ENCODE measurements around the gene NAGS.

DNA sequence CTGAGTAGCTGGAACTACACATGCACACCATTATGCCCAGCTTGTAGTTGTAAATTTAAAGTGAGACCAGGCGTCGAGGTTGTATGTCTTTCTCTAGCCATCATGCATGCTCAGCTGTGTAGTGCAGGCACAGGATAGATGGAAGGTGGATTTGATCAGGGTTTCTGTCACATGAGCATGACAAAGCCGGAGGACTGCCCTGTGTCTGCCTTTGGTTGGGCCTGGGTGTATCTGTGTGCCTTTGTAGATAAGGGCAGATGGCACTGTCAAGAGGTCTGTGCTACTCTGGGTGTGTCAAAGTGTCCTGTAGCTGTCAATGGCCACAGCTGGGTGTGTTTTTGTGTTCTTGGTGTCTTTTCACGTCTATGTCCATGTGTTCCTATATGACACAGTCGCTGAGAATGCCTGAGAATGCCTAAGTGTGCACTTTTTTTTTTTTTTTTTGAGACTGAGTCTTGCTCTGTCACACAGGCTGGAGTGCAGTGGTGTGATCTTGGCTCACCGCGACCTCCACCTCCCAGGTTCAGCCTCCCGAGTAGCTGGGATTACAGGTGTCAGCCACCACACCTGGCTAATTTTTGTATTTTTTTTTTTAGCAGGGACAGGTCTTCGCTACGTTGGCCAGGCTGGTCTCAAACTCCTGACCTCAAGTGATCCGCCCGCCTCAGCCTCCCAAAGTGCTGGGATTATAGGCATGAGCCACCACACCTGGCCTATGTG, 4.1 kb upstream of the NAGS start:
- TF ChIP-seq POLR2AphosphoS5 (IDR thresholded peaks at IDR 0.05; ENCODE audit: low read depth, low read length) = no peak
- no peak for TF ChIP-seq POLR2A (IDR thresholded peaks at IDR 0.05; ENCODE audit: low read depth, low read length)
- TF ChIP-seq SPI1 (IDR thresholded peaks at IDR 0.05; ENCODE audit: low read depth, low read length) = no peak
- no peak for TF ChIP-seq POU2F2 (IDR thresholded peaks at IDR 0.05; ENCODE audit: low read depth, low read length)

Measured in GM12891 (cell line).